AG09319 (cell line): ENCODE measurements around the gene BCR.

Experiments
- DNase-seq: peaks from one replicate; pipeline ENCODE4 v3.0.0-alpha.2; 2010; ENCODE audit warnings: low read depth; ENCODE audit errors: extremely low read depth
- CTCF ChIP-seq: IDR thresholded peaks from 2 replicates; pipeline ENCODE4 v1.5.1; 2011; ENCODE audit warnings: low read depth, mild to moderate bottlenecking, inconsistent platforms, low read length, moderate library complexity

Gene BCR

GRCh38 chr22:23137905-23138561, 42.3 kb upstream of the BCR start:
- no peak for TF ChIP-seq CTCF
- DNase-seq, result no peak

GRCh38 chr22:23138584-23139435, 41.5 kb upstream of the BCR start:
- DNase-seq, result no peak
- no peak for TF ChIP-seq CTCF

- no peak for TF ChIP-seq CTCF
- no peak for DNase-seq
Observed at GRCh38 chr22:23140385-23140784, 39.9 kb upstream of the BCR start.

- TF ChIP-seq CTCF, result no peak
- no peak for DNase-seq
Observed at GRCh38 chr22:23142546-23143105, 37.7 kb upstream of the BCR start.

- no peak for TF ChIP-seq CTCF
- DNase-seq, result no peak
Observed at GRCh38 chr22:23143119-23143518, 37.2 kb upstream of the BCR start.

GRCh38 chr22:23144432-23144831, 35.9 kb upstream of the BCR start:
- no peak for TF ChIP-seq CTCF
- no peak for DNase-seq
